Body of pancreas (tissue), 4 donors: ENCODE data around the gene TXNDC16.

Experiments used
- CTCF ChIP-seq, 7 experiments: fragments of 450-650 bp in 4 of 7; fragments of 200-600 bp in 3 of 7; sonication (generic) in 3 of 7; IDR thresholded peaks; one replicate each; pipeline ENCODE4 v1.5.1; 2016 to 2019; ENCODE audit warnings: antibody characterized with exemption in 7 of 7
- POLR2A ChIP-seq, 3 donors: fragments of 450-650 bp; IDR thresholded peaks; one replicate each; pipeline ENCODE4 v1.6.1; 2016; ENCODE audit warnings: antibody characterized with exemption in 3 of 3, mild to moderate bottlenecking in 2 of 3

- TF ChIP-seq CTCF (IDR thresholded peaks at IDR 0.05) (no peak), POLR2A (IDR thresholded peaks at IDR 0.05) (no peak)
Observed at GRCh38 chr14:52399104-52399503, 153.2 kb downstream of the TXNDC16 start.
